CD8-positive, alpha-beta memory T cell (primary cell): Measurements from ENCODE around the gene XPO1. TPM values are rescaled to one million over a fixed set of nuclear protein-coding genes. Genes with fewer than 3 reads are reported as not detected.

Experiments used
- CTCF ChIA-PET: fragments of 350-600 bp; sonication (Branson Sonifier 250); formaldehyde crosslinking; loops from one replicate; lab custom pipeline; 2021; ENCODE audit warnings: antibody characterized with exemption; lab: Charles Lee
- POLR2A ChIA-PET: fragments of 350-600 bp; sonication (Branson Sonifier 250); formaldehyde crosslinking; loops from one replicate; lab custom pipeline; 2021; ENCODE audit warnings: antibody characterized with exemption; lab: Charles Lee
- DNase-seq, 5 donors: peaks; one replicate each; pipeline versions ENCODE4 v3.0.0 to v3.0.0-alpha.2; 2020 to 2022; ENCODE audit warnings: mixed read lengths in 1 of 5
- H3K27ac ChIP-seq: one replicate; pipeline ENCODE4 v1.7.0; 2013; ENCODE audit warnings: low read depth, mild to moderate bottlenecking, low read length, moderate library complexity
- H3K27me3 ChIP-seq: 2 replicates; pipeline ENCODE4 v1.7.0; 2013; ENCODE audit warnings: low read length, mild to moderate bottlenecking; ENCODE audit not compliant: insufficient read depth, poor library complexity, severe bottlenecking
- H3K36me3 ChIP-seq: 2 replicates; pipeline ENCODE4 v1.7.0; 2013; ENCODE audit warnings: mild to moderate bottlenecking, low read length, moderate library complexity; ENCODE audit not compliant: insufficient read depth
- H3K4me1 ChIP-seq: 2 replicates; pipeline ENCODE4 v1.7.0; 2013; ENCODE audit warnings: mild to moderate bottlenecking, low read length, moderate library complexity; ENCODE audit not compliant: insufficient read depth
- H3K4me3 ChIP-seq: 2 replicates; pipeline ENCODE4 v1.7.0; 2013; ENCODE audit warnings: mild to moderate bottlenecking, low read length
- H3K9me3 ChIP-seq: 2 replicates; pipeline ENCODE4 v1.7.0; 2013; ENCODE audit warnings: mild to moderate bottlenecking, low read length
- H3K27ac Mint-ChIP-seq, 8 donors: one replicate each; pipeline ENCODE4 v1.8.0; 2020 to 2021; ENCODE audit warnings: mixed read lengths in 8 of 8, mild to moderate bottlenecking in 6 of 8, inconsistent platforms in 3 of 8, moderate library complexity in 3 of 8
- H3K27me3 Mint-ChIP-seq, 2 donors: one replicate each; pipeline ENCODE4 v1.8.0; 2020 to 2021; ENCODE audit warnings: mixed read lengths in 2 of 2, mild to moderate bottlenecking in 1 of 2, moderate library complexity in 1 of 2
- H3K36me3 Mint-ChIP-seq, 3 donors: one replicate each; pipeline ENCODE4 v1.8.0; 2020 to 2021; ENCODE audit warnings: mixed read lengths in 3 of 3, inconsistent platforms in 1 of 3, mild to moderate bottlenecking in 1 of 3
- H3K4me1 Mint-ChIP-seq, 3 donors: one replicate each; pipeline ENCODE4 v1.8.0; 2020 to 2021; ENCODE audit warnings: mixed read lengths in 3 of 3, inconsistent platforms in 1 of 3, mild to moderate bottlenecking in 1 of 3
- H3K4me3 Mint-ChIP-seq, 7 donors: one replicate each; pipeline ENCODE4 v1.8.0; 2020 to 2021; ENCODE audit warnings: mixed read lengths in 7 of 7, mild to moderate bottlenecking in 6 of 7, moderate library complexity in 4 of 7, inconsistent platforms in 2 of 7
- H3K9me3 Mint-ChIP-seq, 5 donors: one replicate each; pipeline ENCODE4 v1.8.0; 2020 to 2022; ENCODE audit warnings: mixed read lengths in 5 of 5, mild to moderate bottlenecking in 3 of 5, moderate library complexity in 2 of 5, inconsistent platforms in 1 of 5
- polyA plus RNA-seq: library from polyadenylated mRNA; unstranded; fragments of 300-500 nt; fragmentation: Illumina TruSeq; gene quantifications from one replicate; pipeline ENCODE4 v1.2.3, GENCODE V29; 2021
- total RNA-seq, 2 experiments: library from RNA; stranded (reverse); gene quantifications; one replicate each; pipeline ENCODE4 v1.2.3, GENCODE V29; 2021

Gene XPO1
- total and polyA plus RNA-seq, 3 experiments from 2014 or later: 42.3 to 217 (median 207) TPM

DNA sequence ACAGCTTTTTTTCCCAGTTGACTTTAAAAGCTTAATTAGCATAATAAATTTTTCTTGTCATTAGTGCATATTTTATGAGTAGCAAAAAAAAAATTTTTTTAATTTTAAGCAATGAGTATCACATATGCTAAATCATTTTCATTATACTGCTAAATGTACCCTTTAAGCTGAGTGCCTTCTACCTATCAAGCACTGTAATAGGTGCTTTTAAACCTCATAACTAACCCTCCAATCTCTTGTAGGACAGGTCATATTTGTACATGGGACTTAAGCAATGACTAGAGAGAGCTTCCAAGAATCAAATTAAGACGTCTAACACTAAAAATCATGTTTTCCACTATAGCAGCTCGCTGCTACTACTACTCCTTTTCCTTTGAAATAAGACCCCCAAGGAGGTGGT lies 7.4 kb downstream of the XPO1 start:
- no peaks in the 10 kb centered on the region for H3K9me3 ChIP-seq
- H3K27ac ChIP-seq: no peak overlapping the region
- H3K27me3 ChIP-seq: no peaks in the 10 kb centered on the region
- no peak for DNase-seq
- peak overlapping the region in 1 of 7 donors; percentile 9 for H3K4me3 Mint-ChIP-seq
- no peaks in the 10 kb centered on the region for H3K27me3 Mint-ChIP-seq
- peaks cover 0 to 43% (median 2%) of the 10 kb centered on the region in 3 donors for H3K36me3 Mint-ChIP-seq
- H3K4me1 Mint-ChIP-seq: peaks cover 56 to 87% (median 84%) of the 10 kb centered on the region in 3 donors
- H3K4me3 ChIP-seq: no peak overlapping the region
- H3K27ac Mint-ChIP-seq: peak overlapping the region in 5 of 8 donors; percentile 21 to 60 (median 36)
- H3K4me1 ChIP-seq: peaks cover 59% of the 10 kb centered on the region
- CTCF ChIA-PET: no interaction called here
- H3K9me3 Mint-ChIP-seq: no peaks in the 10 kb centered on the region
- POLR2A ChIA-PET: interaction anchor here (0.6 to 0.7 kb wide), 2 partner anchors 55 to 229 kb away, joined by 4 read pairs; no protein-coding TSS in a partner anchor
- no peaks in the 10 kb centered on the region for H3K36me3 ChIP-seq

DNA sequence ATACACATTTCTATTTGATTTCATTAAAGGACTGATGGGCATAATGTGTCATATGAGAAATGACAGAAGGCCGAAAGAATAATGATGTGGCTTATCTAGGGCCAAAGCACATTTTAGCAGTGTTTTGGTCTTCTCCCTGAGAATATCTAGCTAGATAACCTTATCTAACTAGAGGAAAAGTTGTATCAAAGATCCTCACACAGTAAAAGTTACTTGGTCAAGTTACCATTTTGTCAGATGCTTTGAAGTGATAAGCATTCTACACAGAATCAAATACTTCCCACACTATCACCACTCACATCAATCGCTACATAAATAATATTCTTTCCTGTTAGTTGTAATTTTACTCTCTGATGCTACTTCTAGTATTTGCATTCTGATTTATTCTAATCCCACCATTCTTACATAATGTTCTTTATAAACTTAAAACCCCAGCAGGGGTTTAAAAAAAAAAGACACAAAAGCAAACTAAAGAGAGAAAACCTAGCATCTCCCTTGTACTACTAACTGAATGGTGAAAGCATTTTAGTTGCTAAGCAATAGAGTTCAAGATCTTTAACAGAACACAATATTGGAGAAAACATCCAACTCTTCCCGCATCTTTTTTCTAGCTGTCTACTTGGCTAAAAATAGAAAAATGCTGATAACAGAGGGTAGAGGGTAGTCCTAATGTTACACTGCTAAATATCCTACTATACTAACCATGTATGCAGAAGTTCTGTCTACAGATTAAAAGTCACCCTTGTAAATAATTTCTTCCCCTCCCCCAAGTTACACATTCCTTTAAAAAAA lies 8.0 kb downstream of the XPO1 start:
- Histone ChIP-seq H3K36me3 (no peaks in the 10 kb centered on the region), H3K4me1 (peaks cover 58% of the 10 kb centered on the region), H3K27me3 (no peaks in the 10 kb centered on the region), H3K9me3 (no peaks in the 10 kb centered on the region), H3K27ac (no peak overlapping the region), H3K4me3 (no peak overlapping the region)
- Mint-ChIP-seq H3K9me3 (no peaks in the 10 kb centered on the region), H3K27me3 (no peaks in the 10 kb centered on the region), H3K4me3 (peak overlapping the region in 3 of 7 donors; percentile 9 to 49 (median 23)), H3K27ac (peak overlapping the region in 5 of 8 donors; percentile 22 to 85 (median 36)), H3K4me1 (peaks cover 52 to 87% (median 84%) of the 10 kb centered on the region in 3 donors), H3K36me3 (peaks cover 0 to 47% (median 2%) of the 10 kb centered on the region in 3 donors)
- ChIA-PET POLR2A (interaction anchor here (0.6 to 0.7 kb wide), 2 partner anchors 55 to 230 kb away, joined by 4 read pairs; no protein-coding TSS in a partner anchor), CTCF (no interaction called here)
- no peak for DNase-seq

DNA sequence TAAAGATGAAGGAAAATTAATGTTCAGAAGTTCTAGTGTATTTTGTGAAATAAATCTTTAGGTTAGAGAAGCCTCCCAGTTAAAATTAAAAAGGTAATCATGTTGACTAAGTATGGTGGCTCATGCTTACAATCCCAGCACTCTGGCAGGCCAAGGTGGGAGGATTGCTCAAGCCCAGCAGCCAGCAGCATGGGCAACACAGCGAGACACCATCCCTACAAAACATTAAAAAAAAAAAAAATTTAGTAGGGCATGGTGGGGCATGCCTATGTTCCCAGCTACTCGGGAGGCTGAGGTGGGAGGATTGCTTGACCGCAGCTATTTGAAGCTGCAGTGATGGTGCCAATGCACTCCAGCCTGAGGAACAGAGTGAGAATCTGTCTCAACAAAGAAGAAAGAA lies 17.9 kb downstream of the XPO1 start:
- H3K4me1 Mint-ChIP-seq: peaks cover 33 to 62% (median 45%) of the 10 kb centered on the region in 3 donors
- H3K4me1 ChIP-seq: peaks cover 11% of the 10 kb centered on the region
- H3K27me3 Mint-ChIP-seq: no peaks in the 10 kb centered on the region
- ChIA-PET CTCF (interaction anchor here (1.2 kb wide), 1 partner anchor 18 kb away, joined by 3 read pairs; the partner anchor contains the start of gene XPO1), POLR2A (no interaction called here)
- no peaks in the 10 kb centered on the region for H3K27me3 ChIP-seq
- H3K36me3 Mint-ChIP-seq: peaks cover 0 to 82% (median 11%) of the 10 kb centered on the region in 3 donors
- H3K36me3 ChIP-seq: peaks cover 6% of the 10 kb centered on the region
- peak overlapping the region in 2 of 8 donors; percentile 45 to 69 for H3K27ac Mint-ChIP-seq
- H3K4me3 ChIP-seq: no peak overlapping the region
- DNase-seq: no peak
- H3K27ac ChIP-seq: no peak overlapping the region
- H3K9me3 Mint-ChIP-seq: no peaks in the 10 kb centered on the region
- H3K4me3 Mint-ChIP-seq: no peak overlapping the region
- H3K9me3 ChIP-seq: no peaks in the 10 kb centered on the region

DNA sequence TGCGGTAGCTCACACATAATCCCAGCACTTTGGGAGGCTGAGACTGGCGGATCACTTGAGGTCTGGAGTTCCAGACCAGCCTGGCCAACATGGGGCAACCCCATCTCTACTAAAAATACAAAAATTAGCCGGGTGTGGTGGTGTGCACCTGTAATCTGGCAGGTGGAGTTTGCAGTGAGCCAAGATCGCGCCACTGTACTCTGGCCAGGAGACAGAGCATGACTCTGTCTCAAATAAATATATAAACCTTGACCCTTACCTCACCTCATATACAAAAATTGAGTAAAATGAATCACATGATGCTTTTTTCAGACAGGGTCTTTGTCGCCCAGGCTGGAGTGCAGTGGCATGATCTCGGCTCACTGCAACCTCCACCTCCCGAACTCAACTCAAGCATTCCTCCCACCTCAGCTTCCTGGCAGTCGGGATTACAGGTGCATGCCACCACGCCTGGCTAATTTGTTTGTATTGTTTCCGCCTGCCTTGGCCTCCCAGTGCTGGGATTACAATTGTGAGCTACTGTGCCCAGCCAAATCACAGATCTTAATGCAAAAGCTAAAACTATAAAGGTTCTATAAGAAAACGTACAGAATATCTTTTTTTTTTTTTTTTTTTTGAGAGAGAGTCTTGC lies 25.3 kb downstream of the XPO1 start:
- CTCF ChIA-PET: interaction anchor here (0.7 kb wide), 1 partner anchor 170 kb away, joined by 3 read pairs; no protein-coding TSS in a partner anchor
- Histone ChIP-seq H3K36me3 (peaks cover 16% of the 10 kb centered on the region), H3K4me3 (no peak overlapping the region), H3K27me3 (no peaks in the 10 kb centered on the region), H3K9me3 (no peaks in the 10 kb centered on the region), H3K27ac (no peak overlapping the region), H3K4me1 (peaks cover 8% of the 10 kb centered on the region)
- DNase-seq: no peak
- H3K27ac Mint-ChIP-seq: peak overlapping the region in 4 of 8 donors; percentile 24 to 89 (median 70)
- H3K9me3 Mint-ChIP-seq: no peaks in the 10 kb centered on the region
- no peak overlapping the region for H3K4me3 Mint-ChIP-seq
- no peaks in the 10 kb centered on the region for H3K27me3 Mint-ChIP-seq
- peaks cover 23 to 57% (median 39%) of the 10 kb centered on the region in 3 donors for H3K4me1 Mint-ChIP-seq
- H3K36me3 Mint-ChIP-seq: peaks cover 0 to 87% (median 8%) of the 10 kb centered on the region in 3 donors
- POLR2A ChIA-PET: no interaction called here

DNA sequence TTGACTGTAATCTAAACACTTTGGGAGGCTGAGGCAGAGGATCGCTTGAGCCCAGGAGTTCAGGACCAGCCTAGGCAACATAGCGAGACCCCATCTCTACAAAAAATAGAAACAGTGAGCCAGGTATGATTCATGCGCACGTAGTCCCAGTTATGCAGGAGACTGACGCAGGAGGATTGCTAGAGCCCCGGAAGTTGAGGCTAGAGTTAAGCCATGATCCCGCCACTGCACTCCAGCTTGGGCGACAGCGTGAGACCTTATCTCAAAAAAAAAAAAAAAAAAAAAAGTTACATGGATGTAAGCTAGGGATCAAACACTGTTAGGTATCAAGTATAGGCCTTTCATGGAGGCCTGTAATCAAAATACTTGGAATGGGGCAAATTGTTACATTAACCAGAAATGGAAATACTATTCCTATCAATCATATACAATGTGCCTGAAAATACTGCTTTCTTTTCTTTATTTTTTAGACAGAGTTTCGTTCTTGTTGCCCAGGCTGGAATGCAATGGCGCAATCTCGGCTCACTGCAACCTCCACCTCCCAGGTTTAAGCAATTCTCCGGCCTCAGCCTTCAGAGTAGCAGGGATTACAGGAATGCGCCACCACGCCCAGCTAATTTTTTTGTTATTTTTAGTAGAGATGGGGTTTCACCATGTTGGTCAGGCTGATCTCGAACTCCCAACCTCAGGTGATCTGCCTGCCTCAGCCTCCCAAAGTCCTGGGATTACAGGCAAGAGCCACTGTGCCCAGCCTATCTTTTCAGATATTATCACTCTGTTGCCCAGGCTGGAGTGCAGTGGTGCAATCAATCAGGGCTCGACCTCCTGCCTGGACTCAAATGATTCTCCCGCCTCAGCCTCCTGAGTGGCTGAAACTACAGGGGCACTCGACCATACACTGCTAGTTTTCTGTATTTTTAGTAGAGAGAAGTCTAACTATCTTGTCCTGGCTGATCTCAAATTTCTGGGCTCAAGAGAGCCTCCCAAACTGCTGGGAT lies 27.2 kb downstream of the XPO1 start:
- CTCF ChIA-PET: no interaction called here
- H3K4me1 ChIP-seq: peaks cover 8% of the 10 kb centered on the region
- Mint-ChIP-seq H3K4me3 (no peak overlapping the region), H3K36me3 (peaks cover 0 to 79% (median 6%) of the 10 kb centered on the region in 3 donors), H3K9me3 (no peaks in the 10 kb centered on the region), H3K27ac (peak overlapping the region in 5 of 8 donors; percentile 7 to 90 (median 27)), H3K4me1 (peaks cover 28 to 57% (median 43%) of the 10 kb centered on the region in 3 donors), H3K27me3 (no peaks in the 10 kb centered on the region)
- POLR2A ChIA-PET: interaction anchor here (0.9 kb wide), 1 partner anchor 28 kb away, joined by 3 read pairs; no protein-coding TSS in a partner anchor
- H3K36me3 ChIP-seq: peaks cover 17% of the 10 kb centered on the region
- no peak for DNase-seq
- H3K4me3 ChIP-seq: no peak overlapping the region
- H3K9me3 ChIP-seq: no peaks in the 10 kb centered on the region
- no peaks in the 10 kb centered on the region for H3K27me3 ChIP-seq
- H3K27ac ChIP-seq: no peak overlapping the region

DNA sequence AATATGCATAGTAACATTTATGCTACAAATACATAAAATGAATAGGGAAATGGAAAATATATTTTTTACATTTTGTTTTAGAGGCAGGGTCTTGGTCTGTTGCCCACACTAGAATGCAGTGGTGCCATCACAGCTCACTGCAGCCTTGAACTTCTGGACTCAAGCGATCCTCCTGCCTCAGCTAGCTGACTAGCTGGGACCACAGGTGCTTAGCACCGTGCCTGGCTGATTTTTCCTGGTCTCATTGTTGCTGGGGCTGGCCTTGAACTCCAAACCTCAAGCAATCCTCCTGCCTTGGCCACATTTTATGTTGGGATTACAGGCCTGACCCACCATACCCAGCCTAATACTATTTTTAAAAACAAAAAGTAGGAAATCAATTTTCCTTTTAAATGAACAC lies 33.2 kb downstream of the XPO1 start:
- ChIA-PET POLR2A (no interaction called here), CTCF (no interaction called here)
- peaks cover 20 to 40% (median 22%) of the 10 kb centered on the region in 3 donors for H3K4me1 Mint-ChIP-seq
- peaks cover 30% of the 10 kb centered on the region for H3K36me3 ChIP-seq
- no peak overlapping the region for H3K4me3 ChIP-seq
- H3K27me3 Mint-ChIP-seq: no peaks in the 10 kb centered on the region
- H3K27ac Mint-ChIP-seq: peak overlapping the region in 1 of 8 donors; percentile 74
- peaks cover 8% of the 10 kb centered on the region for H3K4me1 ChIP-seq
- H3K27ac ChIP-seq: no peak overlapping the region
- H3K9me3 ChIP-seq: no peaks in the 10 kb centered on the region
- H3K36me3 Mint-ChIP-seq: peaks cover 0 to 67% (median 13%) of the 10 kb centered on the region in 3 donors
- no peak for DNase-seq
- no peak overlapping the region for H3K4me3 Mint-ChIP-seq
- H3K27me3 ChIP-seq: no peaks in the 10 kb centered on the region
- H3K9me3 Mint-ChIP-seq: no peaks in the 10 kb centered on the region

DNA sequence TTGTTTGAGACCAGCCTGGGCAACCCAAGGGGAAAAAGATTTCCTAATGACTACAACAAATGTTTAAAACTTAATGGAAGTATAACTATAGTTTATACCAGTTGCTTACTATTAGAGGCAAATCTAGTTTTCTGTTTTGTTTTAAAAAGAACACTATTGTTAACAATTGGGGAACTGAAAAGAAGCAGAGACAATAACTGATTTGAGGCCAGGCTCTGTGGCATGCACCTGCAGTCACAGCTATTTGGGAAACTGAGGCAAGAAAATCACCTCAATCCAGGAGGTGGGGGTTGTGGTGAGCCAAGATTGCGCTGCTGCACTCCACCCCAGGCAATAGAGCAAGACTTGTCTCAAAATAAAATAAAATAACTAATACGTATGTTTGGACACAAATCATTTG lies 39.1 kb downstream of the XPO1 start:
- H3K27ac Mint-ChIP-seq: peak overlapping the region in 2 of 8 donors; percentile 14 to 26
- Histone ChIP-seq H3K4me1 (peaks cover 3% of the 10 kb centered on the region), H3K36me3 (peaks cover 55% of the 10 kb centered on the region), H3K27ac (no peak overlapping the region), H3K4me3 (no peak overlapping the region), H3K27me3 (no peaks in the 10 kb centered on the region), H3K9me3 (no peaks in the 10 kb centered on the region)
- no peaks in the 10 kb centered on the region for H3K9me3 Mint-ChIP-seq
- no peak for DNase-seq
- ChIA-PET CTCF (no interaction called here), POLR2A (no interaction called here)
- no peak overlapping the region for H3K4me3 Mint-ChIP-seq
- H3K27me3 Mint-ChIP-seq: no peaks in the 10 kb centered on the region
- H3K36me3 Mint-ChIP-seq: peaks cover 5 to 81% (median 22%) of the 10 kb centered on the region in 3 donors
- peaks cover 9 to 13% (median 10%) of the 10 kb centered on the region in 3 donors for H3K4me1 Mint-ChIP-seq
